Suppressor macrophage treated with lipopolysaccharide for 4 hours (primary cell): Measurements from ENCODE around the gene ZNF708.
"Not testable (repeated sequence)": the region's sequence is repeated elsewhere in the genome, so short reads cannot be mapped to it uniquely, and the experiment has no call there.

Source experiments
- DNase-seq: peaks from one replicate; pipeline ENCODE4 v3.0.0-alpha.2; 2020

The ZNF708 gene

DNA sequence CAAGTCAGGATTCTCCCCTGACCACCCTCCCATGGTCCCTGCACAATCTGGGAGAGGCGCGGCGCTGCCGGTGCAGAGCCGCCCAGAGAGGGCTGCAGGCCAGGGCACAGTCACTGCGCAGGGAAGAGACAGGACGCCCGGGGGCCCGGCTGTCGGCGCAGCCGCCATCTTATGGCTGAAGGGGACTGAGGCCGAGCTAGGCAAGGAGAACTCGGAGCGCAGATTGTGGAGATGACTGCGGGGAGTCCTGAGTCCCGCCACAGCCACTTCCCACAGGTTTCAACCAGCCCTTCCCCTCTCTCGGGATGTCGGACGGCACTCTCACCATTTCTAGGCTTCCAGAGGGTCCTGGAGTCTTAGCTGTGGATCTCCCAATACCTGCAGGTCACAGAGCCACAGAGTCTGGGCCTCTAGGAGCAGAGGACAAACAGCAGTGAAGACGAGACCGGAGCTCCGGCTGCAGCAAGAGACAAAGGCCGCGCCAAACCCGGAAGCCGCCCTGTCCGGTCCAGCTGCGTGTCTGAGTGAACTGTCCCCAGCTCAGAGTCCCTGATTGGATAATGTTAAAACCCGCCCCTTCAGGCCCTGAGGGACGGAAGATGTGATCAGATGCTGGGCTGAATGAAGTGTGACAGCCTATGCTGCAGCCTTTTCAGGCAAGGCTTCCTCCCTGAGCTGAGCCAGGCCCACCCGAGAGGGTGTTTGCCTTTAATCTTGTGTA lies at the start of gene ZNF708:
ZNF708 (minus strand) TSS at position 526 of the 721 bp plus-strand sequence; CDS start at position 328, 198 bp downstream.
- DNase-seq = peak; percentile 93

DNA sequence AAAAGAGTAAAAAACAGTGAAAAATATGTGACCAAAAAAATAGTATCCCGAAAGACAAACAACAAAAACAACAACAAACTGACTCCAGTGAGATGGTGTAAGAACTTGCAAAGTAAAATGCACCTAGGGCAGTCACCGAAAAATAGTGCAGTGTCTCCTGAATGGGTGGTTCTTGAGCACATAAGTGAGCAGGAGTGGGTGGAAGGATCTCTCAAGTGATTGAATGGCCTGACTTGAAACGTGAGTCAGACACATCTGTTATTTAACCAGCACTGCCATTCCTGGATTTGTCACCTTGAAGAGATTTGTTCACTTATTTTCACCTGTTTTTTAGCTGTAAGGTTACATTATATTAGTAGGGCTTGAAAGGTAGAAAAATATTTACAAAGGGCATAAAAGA lies 33.1 kb upstream of the ZNF708 start:
- DNase-seq = no peak

DNA sequence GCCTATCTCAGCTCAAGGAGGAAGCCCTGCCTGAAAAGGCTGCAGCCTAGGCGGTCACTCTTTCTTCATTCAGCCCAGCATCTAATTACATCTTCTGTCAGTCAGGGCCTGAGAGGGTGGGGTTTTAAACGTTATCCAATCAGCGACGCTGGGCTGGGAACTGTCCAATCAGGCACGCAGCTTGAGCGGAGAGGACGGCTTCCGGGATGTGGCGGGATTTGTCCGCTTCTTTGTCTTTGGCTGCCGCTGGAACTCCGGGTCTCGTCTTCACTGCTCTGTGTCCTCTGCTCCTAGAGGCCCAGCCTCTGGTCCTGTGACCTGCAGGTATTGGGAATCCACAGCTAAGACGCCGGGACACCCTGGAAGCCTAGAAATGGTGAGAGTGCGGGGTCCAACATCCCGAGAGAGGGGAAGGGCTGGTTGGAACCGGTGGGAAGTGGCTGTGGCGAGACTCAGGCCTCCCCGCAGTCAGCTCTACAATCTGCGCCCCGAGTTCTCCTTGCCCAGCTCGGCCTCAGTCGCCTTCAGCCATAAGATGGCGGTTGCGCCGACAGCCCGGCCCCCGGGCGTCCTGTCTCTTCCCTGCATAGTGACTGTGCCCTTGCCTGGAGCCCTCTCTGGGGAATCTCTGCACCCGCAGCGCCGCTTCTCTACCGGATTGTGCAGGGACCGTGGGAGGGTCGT lies 29.7 kb upstream of the ZNF708 start, which contains the start of gene ZNF738:
ZNF738 (plus strand) TSS at position 233 of the 684 bp plus-strand sequence; CDS start at position 374, 141 bp downstream.
- DNase-seq = peak; percentile 92

DNA sequence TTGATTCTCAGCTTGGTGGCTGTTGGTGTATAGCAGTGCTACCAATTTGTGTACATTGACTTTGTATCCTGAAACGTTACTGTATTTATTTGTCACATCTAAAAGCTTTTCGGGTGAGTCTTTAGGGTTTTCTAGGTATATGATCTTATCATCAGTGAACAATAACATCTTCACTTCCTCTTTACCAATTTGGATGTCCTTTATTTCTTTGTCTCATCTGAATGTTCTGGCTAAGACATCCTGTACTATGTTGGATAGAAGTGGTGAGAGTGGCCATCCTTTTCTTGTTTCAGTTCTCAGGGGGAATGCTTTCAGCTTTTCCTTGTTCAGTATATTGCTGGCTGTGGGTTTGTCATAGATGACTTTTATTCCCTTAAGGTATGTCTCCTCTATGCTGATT lies 23.6 kb upstream of the ZNF708 start:
- no peak for DNase-seq

DNA sequence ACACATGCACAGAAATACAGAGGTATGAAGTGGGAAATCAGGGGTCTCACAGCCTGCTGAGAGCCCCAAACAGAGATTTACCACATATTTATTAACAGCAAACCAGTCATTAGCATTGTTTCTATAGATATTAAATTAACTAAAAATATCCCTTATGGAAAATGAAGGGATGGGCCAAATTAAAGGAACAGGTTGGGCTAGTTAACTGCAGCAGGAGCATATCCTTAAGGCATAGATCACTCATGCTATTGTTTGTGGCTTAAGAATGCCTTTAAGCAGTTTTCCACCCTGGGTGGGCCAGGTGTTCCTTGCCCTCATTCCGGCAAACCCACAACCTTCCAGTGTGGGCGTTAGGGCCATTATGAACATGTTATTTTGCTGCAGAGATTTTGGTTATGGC lies 15.6 kb upstream of the ZNF708 start:
- DNase-seq = not testable (repeated sequence)

DNA sequence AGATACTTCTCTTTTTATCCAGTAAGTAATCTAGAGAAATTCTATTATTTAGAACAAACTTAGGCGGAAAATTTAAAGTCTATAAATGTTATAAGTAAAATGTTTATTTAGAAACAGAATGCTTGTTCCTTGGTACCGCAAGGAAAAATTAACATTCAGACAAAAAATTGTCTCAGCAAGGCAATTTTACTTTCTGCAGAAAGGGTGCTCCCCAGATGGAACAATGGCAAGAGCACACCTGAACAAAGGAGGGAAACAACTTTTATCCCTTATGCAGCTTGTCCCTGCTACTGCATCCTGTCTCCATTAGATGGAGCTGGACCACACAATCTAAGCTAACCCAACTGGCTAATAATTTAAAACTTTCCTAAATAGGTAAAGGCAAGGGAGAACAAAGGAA lies 6.5 kb upstream of the ZNF708 start:
- DNase-seq = no peak

DNA sequence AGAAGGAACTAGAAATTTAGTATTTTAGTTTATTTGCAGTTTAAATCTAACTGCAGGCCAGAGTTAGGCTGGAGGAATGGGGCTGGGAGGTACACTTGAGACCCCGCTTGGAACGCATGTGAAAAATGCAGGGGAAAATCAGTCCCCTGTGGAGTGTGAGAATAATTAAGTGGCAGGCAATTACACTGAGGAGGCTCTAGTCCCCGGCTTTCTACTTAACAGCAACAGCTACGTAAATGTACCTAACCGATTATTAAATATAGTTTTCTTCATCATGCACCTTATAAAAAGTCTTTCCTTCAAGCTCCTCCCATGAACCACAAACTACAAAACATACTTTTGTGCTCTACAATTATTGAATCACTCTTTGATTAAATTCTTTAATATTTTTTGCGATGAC lies 804 bp downstream of the ZNF708 start:
- no peak for DNase-seq

DNA sequence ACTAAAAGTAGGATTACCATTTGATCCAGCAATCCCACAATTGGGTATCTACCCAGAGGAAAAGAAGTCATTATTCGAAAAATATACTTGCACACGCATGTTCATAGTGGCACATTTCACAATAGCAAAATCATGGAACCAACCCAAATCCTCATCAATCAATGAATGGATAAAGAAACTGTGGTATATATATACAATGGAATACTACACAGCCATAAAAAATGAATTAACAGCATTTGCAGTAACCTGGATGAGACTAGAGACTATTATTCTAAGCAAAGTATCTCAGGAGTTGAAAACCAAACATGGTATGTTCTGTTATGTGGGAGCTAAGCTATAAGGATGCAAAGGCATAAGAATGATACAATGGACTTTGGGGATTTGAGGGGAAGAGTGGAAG lies 3.0 kb downstream of the ZNF708 start:
- no peak for DNase-seq

DNA sequence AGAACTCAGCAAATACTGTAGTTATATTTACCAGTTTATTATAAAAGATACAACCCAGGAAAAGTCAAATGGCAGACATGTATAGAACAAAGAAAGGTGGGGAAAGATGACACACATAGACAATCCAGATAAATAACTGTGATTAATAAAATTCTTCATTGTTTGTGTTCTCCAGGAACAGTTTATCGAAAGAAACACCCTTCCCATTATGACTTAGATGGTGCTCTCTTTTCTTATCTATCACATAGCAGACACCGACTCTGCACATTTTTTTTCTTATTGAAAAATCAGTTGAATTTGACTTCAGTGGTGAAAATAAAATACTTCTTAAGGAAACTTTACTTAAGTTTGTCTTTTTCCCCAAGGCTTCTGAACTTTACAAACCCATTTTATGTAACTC lies 6.2 kb downstream of the ZNF708 start:
- no peak for DNase-seq

DNA sequence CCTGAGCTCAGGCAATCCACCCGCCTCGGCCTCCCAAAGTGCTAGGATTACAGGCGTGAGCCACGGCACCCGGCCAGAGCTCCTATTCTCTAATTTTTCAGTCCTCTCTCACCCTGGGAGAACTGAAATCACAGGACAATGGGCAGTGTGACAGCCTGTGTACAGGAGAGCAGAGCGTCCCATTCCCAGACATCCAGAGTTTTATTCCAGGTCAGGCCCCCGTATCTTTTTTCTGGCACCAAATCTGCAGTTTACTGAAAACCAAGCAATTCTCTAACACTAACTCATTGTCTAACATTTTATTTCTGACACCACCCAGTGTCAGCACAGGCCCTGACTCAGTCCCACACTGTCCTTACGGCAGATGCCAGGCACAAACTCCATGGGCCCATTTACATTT lies 6.7 kb downstream of the ZNF708 start:
- DNase-seq = no peak

DNA sequence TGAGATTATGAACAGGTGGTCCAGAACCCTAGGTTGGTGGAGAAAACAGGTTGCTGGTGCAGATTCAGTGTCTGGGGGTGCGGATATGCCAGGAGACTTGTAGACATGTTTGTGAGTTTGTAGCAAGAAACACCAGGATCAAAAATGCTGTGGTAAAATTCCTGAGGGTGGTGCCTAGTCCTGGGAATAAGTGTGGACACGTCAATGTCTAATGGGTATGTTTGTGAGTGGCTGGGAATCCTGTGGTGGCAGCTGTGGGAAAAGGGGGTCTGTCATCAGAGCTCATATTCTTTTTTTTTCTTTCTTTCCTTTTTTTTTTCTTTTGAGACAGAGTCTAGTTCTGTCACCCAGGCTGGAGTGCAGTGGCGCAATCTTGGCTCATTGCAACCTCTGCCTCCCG lies 7.2 kb downstream of the ZNF708 start:
- no peak for DNase-seq

DNA sequence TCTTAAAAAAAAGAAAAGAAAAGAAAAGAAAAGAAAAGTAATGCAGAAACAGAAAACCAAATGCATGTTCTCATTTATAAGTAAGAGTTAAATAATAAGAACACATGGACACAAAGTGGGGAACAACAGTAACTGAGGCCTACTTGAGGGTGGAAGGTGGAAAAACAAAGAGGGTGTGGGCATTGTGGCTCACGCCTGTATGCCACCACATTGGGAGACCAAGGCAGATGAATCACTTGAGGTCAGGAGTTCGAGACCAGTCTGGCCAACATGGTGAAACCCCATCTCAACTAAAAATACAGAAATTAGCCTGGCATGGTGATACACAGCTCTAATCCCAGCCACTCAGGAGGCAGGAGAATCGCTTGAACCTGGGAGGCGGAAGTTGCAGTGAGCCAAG lies 8.1 kb downstream of the ZNF708 start:
- no peak for DNase-seq

DNA sequence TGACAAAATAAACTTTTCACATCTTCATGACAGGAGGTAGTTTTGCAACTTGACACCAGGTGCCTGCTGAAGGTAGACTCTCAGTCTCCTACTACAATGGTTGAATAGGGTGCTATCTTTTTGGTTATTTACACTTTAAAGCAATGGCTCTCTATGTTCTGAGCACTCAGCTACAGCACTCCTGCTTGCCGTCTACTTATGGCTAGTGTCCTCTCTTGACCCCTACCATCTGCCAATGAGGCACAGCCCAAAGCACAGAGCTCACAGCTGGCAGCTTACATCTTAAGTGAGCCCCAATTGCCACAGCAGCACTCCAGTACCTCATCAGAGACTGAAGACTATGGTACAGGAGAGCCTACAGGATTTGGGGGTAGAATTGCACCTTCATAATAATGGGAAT lies 11.4 kb downstream of the ZNF708 start:
- no peak for DNase-seq

DNA sequence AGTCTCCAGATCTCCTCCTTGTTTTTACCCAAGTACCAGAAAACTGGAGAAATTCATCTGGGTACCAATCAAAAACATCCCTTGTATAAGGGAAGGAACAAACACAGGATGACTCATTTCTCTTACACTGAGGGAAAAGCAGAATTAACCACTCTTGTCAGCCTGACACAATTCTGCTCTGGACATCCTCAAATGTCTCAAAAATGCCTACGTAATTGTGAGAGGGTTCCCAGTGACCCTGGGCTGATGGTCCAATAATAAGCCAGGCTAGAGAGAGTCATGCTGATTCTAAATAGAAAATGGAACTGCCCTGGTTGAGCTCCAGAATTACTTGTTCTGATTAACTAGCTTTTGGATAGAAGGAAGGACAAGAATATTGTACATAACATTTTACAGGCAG lies 14.5 kb downstream of the ZNF708 start:
- DNase-seq = peak; percentile 62

DNA sequence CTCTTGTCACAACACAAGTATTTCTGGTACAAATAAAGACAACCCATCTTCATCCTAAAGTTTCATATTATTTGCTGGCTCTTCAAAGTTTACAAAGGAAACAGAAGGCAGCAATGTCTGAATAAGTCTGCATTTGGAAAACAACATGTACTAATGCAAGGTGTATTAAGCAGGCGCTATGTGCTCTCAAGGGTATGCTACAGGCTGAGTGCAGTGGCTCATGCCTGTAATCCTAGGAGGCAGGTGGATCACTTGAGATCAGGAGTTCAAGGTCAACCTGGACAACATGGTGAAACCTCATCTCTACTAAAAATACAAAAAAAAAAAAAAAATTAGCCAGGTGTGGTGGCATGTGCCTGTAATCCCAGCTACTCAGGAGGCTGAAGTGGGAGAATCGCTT lies 16.4 kb downstream of the ZNF708 start:
- DNase-seq = not testable (repeated sequence)

DNA sequence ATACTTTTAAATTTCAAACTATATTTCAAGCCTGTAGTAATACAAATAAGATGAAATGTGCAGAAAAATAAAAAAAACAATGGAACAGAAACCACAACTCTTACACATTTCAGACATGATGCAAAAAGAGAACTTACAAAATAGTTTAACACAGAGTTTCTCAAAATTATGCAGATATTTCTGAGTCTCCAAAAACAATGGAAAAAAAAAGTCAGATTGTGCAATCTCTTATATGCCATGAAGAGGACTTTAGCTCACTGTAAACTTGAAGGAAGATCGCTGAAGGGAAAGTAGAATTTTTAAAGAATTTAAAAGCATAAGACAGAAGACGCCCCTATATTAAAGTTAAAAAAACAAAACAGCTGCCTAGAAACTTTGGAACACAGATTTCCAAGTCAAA lies 20.4 kb downstream of the ZNF708 start:
- peak; percentile 37 for DNase-seq

DNA sequence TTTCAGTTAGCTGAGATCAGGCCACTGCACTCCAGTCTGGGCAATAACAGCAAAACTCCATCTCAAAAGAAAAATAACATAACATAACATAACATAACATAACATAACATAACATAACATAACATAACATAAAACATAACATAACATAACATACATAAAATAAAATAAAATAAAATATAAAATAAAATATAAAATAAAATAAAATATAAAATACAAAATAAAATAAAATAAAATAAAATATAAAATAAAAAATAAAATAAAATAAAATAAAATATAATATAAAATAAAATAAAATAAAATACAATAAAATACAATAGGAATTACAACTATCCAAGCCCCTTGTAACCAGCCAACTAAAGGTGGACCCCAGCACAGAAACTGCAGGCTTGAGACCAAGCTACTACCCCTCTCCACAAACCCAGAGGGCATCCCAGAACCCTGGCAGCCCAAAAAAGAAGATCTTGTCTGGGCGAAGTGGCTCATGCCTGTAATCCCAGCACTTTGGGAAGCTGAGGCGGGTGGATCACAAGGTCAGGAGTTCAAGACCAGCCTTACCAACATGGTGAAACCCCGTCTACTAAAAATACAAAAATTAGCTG lies 22.2 kb downstream of the ZNF708 start:
- not testable (repeated sequence) for DNase-seq

DNA sequence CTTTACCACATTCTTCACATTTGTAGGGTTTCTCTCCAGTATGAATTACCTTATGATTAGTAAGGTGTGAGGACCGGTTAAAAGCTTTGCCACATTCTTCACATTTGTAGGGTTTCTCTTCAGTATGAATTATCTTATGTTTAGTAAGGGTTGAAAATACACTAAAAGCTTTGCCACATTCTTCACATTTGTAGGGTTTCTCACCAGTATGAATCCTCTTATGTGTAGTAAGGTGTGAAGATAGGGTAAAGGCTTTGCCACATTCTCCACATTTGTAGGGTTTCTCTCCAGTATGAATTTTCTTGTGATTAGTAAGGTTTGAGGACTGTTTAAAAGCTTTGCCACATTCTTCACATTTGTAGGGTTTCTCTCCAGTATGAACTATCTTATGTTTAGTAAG lies 35.4 kb downstream of the ZNF708 start:
- DNase-seq = not testable (repeated sequence)

DNA sequence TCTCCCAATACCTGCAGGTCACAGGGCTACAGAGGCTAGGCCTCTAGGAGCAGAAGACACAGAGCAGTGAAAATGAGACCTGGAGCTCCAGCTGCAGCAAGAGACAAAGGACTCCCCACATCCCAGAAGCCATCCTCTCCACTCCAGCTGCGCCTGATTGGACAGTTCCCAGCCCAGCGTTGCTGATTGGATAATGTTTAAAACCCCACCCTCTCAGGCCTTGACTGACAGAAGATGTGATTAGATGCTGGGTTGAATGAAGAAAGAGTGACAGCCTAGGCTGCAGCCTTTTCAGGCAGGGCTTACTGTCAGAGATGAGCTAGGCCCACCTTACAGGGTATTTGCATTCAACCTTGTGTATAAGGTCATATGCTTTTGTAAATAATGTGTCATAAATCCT lies 59.4 kb downstream of the ZNF708 start:
- DNase-seq = no peak

DNA sequence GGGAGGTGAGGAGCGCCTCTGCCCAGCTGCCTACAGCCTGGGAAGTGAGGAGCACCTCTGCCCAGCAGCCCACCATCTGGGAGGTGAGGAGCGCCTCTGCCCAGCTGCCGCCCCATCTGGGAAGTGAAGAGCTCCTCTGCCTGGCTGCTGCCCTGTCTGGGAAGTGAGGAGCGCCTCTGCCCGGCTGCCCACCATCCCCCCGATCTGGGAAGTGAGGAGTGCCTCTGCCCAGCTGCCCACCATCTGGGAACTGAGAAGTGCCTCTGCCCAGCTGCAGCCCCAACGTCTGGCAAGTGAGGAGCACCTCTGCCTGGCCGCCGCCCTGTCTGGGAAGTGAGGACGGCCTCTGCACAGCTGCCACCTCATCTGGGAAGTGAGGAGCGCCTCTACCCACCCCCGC lies 64.3 kb downstream of the ZNF708 start:
- DNase-seq = no peak

DNA sequence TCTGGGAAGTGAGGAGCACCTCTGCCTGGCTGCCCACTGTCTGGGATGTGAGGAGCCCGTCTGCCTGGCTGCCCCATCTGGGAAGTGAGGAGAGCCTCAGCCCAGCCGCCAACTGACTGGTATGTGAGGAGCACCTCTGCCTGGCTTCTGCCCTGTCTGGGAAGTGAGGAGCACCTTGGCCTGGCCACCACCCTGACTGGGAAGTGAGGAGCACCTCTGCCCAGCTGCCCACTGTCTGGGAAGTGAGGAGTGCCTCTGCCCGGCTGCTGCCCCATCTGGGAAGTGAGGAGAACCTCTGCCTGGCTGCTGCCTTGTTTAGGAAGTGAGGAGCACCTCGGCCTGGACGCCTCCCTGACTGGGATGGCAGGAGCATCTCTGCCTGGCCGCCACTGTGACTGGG lies 64.8 kb downstream of the ZNF708 start:
- DNase-seq = no peak

DNA sequence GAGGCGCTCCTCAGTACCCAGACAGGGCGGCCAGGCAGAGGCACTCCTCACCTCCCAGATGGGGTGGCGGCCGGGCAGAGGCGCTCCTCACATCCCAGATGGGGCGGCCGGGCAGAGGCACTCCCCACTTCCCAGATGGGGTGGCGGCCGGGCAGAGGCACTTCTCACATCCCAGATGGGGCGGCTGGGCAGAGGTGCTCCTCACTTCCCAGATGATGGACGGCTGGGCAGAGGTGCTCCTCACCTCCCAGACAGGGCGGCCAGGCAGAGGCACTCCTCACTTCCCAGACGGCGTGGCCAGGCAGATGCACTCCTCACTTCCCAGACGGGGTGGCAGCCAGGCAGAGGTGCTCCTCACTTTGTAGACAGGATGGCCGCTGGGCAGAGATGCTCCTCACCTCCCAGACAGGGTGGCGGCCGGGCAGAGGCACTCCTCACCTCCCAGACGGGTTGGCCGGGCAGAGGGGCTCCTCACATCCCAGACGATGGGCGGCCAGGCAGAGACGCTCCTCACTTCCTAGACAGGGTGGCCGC lies 68.3 kb downstream of the ZNF708 start:
- DNase-seq = not testable (repeated sequence)

DNA sequence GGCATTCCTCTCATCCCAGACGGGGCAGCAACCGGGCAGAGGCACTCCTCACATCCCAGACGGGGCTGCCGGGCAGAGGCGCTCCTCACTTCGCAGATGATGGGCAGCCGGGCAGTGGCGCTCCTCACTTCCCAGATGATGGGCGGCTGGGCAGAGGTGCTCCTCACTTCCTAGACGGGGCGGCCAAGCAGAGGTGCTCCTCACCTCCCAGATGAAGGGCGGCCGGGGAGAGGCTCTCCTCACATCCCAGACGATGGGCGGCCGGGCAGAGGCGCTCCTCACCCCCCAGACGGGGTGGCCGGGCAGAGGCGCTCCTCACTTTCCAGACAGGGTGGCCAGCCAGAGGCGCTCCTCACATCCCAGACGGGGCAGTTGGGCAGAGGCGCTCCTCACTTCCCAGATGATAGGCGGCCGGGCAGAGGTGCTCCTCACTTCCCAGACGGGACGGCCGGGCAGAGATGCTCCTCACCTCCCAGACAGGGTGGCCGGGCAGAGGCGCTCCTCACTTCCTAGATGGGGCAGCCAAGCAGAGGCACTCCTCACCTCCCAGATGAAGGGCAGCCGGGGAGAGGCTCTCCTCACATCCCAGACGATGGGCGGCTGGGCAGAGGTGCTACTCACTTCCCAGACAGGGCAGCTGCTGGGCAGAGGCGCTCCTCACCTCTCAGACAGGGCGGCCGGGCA lies 68.9 kb downstream of the ZNF708 start:
- no peak for DNase-seq
